Panc1 (cell line): Measurements from ENCODE around the gene MLX. TPM values are rescaled to one million over a fixed set of nuclear protein-coding genes. Genes with fewer than 3 reads are reported as not detected.

Experiments used
- ATAC-seq: fragments of 200-7000 bp; cut with Tn5 transposase; 2 replicates; pipeline ENCODE4 v1.9.1; 2020; ENCODE audit warnings: mild to moderate bottlenecking, moderate library complexity
- BruUV-seq: library from RNA; stranded (reverse); fragments of 400-500 nt; replicated peaks from 2 replicates; lab custom pipeline; 2021; lab: Mats Ljungman, UMichigan
- CTCF ChIA-PET: fragments of 300-600 bp; sonication (Branson Sonifier 250); formaldehyde crosslinking; loops from one replicate; lab custom pipeline; 2022; ENCODE audit warnings: antibody characterized with exemption; lab: Charles Lee
- POLR2A ChIA-PET: fragments of 300-600 bp; sonication (Branson Sonifier 250); formaldehyde crosslinking; loops from one replicate; lab custom pipeline; 2022; ENCODE audit warnings: antibody characterized with exemption; lab: Charles Lee
- DNase-seq: peaks from one replicate; pipeline ENCODE4 v3.0.0-alpha.2; 2010; ENCODE audit warnings: low read depth, low spot score
- H3K27ac ChIP-seq: 2 replicates; pipeline ENCODE4 v1.5.1; 2011; ENCODE audit warnings: mild to moderate bottlenecking, low read length, inconsistent platforms
- H3K27me3 ChIP-seq: fragments of 200-500 bp; sonication (Bioruptor generic); 2 replicates; pipeline ENCODE4 v1.6.0; 2014; ENCODE audit warnings: low read length, inconsistent platforms; ENCODE audit not compliant: control insufficient read depth, insufficient read depth
- H3K36me3 ChIP-seq: fragments of 200-500 bp; sonication (Bioruptor generic); 2 replicates; pipeline ENCODE4 v1.5.1; 2014; ENCODE audit warnings: inconsistent platforms, mild to moderate bottlenecking, low read length, moderate library complexity; ENCODE audit not compliant: control insufficient read depth, insufficient read depth
- H3K4me1 ChIP-seq: 2 replicates; pipeline ENCODE4 v1.5.1; 2011; ENCODE audit warnings: inconsistent platforms, mild to moderate bottlenecking, low read length, moderate library complexity; ENCODE audit not compliant: control insufficient read depth, insufficient read depth
- H3K4me3 ChIP-seq, 2 experiments: 2 replicates each; pipeline ENCODE4 v1.5.1; 2011 to 2012; ENCODE audit warnings: low read depth in 2 of 2, low read length in 2 of 2, mild to moderate bottlenecking in 2 of 2, inconsistent platforms in 1 of 2, moderate library complexity in 1 of 2
- H3K9me3 ChIP-seq: fragments of 200-500 bp; sonication (Bioruptor generic); 2 replicates; pipeline ENCODE4 v1.5.1; 2014; ENCODE audit warnings: low read depth, mild to moderate bottlenecking, inconsistent platforms, low read length, moderate library complexity; ENCODE audit not compliant: control insufficient read depth, insufficient read depth
- POLR2AphosphoS5 ChIP-seq: IDR thresholded peaks from 2 replicates; pipeline ENCODE4 v1.6.1; 2012; ENCODE audit warnings: mild to moderate bottlenecking, low read depth, low read length, moderate library complexity
- SIN3A ChIP-seq: IDR thresholded peaks from 2 replicates; pipeline ENCODE4 v1.6.1; 2012; ENCODE audit warnings: low read depth, mild to moderate bottlenecking, low read length, moderate library complexity, borderline replicate concordance; ENCODE audit not compliant: insufficient read depth
- TCF7L2 ChIP-seq: IDR thresholded peaks from 2 replicates; pipeline ENCODE4 v1.6.1; 2011; ENCODE audit warnings: mild to moderate bottlenecking, low read depth, low read length, inconsistent platforms
- in situ Hi-C: cut with HindIII; loops from 2 replicates; pipeline ENCODE4 v1.10.0; 2016; ENCODE audit warnings: low sequenced_read_pairs, low pct_unique_long_range_greater_than_20kb
- intact Hi-C: fragments of 100-400 bp; cut with micrococcal nuclease; formaldehyde crosslinking; loops from one replicate; pipeline ENCODE4 v1.10.0; 2022; ENCODE audit not compliant: unreplicated experiment
- total RNA-seq: library from RNA; stranded (reverse); gene quantifications from one replicate; pipeline ENCODE4 v1.2.1, GENCODE V29; 2021; ENCODE audit not compliant: unreplicated experiment
- TF ChIP-seq, protein P1 (sequence below): fragments of 450-650 bp; IDR thresholded peaks from 2 replicates; pipeline ENCODE4 v1.5.1; 2017; ENCODE audit warnings: mild to moderate bottlenecking
- TF ChIP-seq, protein P2 (sequence below), 2 experiments: IDR thresholded peaks; 2 replicates each; pipeline ENCODE4 v1.6.1; 2011 to 2012; ENCODE audit warnings: low read depth in 2 of 2, control low read depth in 1 of 2, low read length in 1 of 2, mild to moderate bottlenecking in 1 of 2, moderate library complexity in 1 of 2; ENCODE audit not compliant: insufficient read depth in 1 of 2

Gene MLX
- total RNA-seq, 1 experiment from 2014 or later = 35.8 TPM

DNA sequence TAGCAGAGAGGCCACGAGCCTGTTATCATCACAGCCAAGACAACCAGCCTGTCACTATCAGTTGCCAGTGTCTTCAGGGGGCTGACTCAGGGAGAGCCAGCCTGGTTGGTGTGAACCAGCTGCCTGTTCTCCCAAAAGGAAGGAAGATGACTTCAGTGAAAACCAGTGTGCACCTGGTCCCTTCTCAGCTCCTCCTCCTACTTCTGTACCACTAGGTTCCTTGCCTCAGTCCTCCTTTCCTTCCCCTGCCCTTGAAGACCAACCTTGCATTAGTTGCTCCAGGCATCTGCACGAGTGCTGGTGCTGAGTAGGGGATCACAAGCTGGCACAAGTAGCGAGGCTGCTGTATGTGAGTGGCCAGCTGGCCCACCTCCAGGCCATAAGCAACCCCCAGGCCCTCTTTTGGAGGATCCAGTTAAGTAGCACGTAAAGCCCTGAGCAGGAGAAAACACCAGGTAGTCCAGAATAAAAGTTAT lies 51.1 kb downstream of the MLX start:
- intact Hi-C loops (no loop called here), in situ Hi-C loops (no loop called here)
- Histone ChIP-seq H3K4me3 (no peak overlapping the region), H3K4me1 (peaks cover 7% of the 10 kb centered on the region), H3K36me3 (peaks cover 4% of the 10 kb centered on the region; the same call in 1 of the 2 replicates), H3K9me3 (no peaks in the 10 kb centered on the region), H3K27me3 (no peaks in the 10 kb centered on the region), H3K27ac (peak overlapping the region; percentile 23; the same call in 1 of the 2 replicates)
- peak; percentile 53 for ATAC-seq
- ChIA-PET CTCF (interaction anchor here (0.6 to 1.8 kb wide), 3 partner anchors 36 to 63 kb away, joined by 3 to 4 read pairs (median 3); no protein-coding TSS in a partner anchor), POLR2A (no interaction called here)
- no peak for DNase-seq
- no TSS peak for BruUV-seq
- TF ChIP-seq, protein P1, sequence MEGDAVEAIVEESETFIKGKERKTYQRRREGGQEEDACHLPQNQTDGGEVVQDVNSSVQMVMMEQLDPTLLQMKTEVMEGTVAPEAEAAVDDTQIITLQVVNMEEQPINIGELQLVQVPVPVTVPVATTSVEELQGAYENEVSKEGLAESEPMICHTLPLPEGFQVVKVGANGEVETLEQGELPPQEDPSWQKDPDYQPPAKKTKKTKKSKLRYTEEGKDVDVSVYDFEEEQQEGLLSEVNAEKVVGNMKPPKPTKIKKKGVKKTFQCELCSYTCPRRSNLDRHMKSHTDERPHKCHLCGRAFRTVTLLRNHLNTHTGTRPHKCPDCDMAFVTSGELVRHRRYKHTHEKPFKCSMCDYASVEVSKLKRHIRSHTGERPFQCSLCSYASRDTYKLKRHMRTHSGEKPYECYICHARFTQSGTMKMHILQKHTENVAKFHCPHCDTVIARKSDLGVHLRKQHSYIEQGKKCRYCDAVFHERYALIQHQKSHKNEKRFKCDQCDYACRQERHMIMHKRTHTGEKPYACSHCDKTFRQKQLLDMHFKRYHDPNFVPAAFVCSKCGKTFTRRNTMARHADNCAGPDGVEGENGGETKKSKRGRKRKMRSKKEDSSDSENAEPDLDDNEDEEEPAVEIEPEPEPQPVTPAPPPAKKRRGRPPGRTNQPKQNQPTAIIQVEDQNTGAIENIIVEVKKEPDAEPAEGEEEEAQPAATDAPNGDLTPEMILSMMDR = no peak
- TF ChIP-seq SIN3A (no peak), POLR2AphosphoS5 (no peak), TCF7L2 (no peak)
- TF ChIP-seq, protein P2, sequence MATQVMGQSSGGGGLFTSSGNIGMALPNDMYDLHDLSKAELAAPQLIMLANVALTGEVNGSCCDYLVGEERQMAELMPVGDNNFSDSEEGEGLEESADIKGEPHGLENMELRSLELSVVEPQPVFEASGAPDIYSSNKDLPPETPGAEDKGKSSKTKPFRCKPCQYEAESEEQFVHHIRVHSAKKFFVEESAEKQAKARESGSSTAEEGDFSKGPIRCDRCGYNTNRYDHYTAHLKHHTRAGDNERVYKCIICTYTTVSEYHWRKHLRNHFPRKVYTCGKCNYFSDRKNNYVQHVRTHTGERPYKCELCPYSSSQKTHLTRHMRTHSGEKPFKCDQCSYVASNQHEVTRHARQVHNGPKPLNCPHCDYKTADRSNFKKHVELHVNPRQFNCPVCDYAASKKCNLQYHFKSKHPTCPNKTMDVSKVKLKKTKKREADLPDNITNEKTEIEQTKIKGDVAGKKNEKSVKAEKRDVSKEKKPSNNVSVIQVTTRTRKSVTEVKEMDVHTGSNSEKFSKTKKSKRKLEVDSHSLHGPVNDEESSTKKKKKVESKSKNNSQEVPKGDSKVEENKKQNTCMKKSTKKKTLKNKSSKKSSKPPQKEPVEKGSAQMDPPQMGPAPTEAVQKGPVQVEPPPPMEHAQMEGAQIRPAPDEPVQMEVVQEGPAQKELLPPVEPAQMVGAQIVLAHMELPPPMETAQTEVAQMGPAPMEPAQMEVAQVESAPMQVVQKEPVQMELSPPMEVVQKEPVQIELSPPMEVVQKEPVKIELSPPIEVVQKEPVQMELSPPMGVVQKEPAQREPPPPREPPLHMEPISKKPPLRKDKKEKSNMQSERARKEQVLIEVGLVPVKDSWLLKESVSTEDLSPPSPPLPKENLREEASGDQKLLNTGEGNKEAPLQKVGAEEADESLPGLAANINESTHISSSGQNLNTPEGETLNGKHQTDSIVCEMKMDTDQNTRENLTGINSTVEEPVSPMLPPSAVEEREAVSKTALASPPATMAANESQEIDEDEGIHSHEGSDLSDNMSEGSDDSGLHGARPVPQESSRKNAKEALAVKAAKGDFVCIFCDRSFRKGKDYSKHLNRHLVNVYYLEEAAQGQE (IDR thresholded peaks at IDR 0.05; ENCODE audit: insufficient read depth in 1 of 2, low read depth in 2 of 2, low read length in 1 of 2) = no peak

DNA sequence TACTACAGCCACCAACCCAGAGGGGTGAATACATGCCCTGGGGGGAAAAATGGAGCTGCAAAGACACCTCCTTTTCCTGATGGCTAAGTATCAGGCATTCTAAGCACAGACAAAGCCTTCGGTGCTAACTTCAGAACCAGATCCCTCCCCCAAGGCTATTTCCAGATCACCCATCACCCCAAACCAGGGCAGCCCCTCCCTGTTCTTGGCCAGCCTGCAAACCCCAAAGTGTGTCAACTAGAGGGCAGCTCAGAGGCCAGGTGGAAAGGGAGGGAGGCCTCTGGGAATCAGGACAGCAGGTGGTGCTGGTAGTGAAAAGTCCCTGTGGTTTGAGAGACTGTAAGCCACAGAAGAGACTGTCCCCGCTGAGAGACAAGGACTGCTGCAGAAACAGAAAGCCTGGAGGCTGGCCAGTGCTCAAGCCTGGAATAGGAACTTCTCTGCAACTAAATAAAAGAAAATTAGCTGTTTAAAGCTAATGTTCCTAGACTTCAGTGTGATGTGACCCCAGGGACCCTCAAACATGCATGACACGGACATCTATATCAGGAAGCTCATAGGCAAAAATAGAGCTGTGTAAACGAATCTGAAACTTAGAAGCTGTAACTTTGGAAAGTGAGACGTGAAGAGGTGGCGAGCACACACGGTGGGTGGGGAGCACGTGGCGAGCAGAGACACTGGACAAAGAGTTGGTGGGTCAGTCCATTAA lies 51.7 kb downstream of the MLX start:
- CTCF ChIA-PET = interaction anchor here (0.6 to 1.8 kb wide), 3 partner anchors 35 to 62 kb away, joined by 3 to 4 read pairs (median 3); no protein-coding TSS in a partner anchor
- 0 out of 2 replicates have a peak overlapping the region, but pooled peaks have one; percentile 13 for H3K27ac ChIP-seq
- in situ Hi-C loops = no loop called here

More for the DNA sequence above, 51.7 kb downstream of the MLX start:
- TF ChIP-seq, protein P1 = peak; percentile 18; the same call in 1 of the 2 replicates
- TF ChIP-seq TCF7L2 = no peak
- no peak for TF ChIP-seq SIN3A
- TF ChIP-seq, protein P2 (IDR thresholded peaks at IDR 0.05; ENCODE audit: insufficient read depth in 1 of 2, low read depth in 2 of 2, low read length in 1 of 2) = no peak
- TF ChIP-seq POLR2AphosphoS5 = no peak
- Histone ChIP-seq H3K36me3 (peaks cover 4% of the 10 kb centered on the region; the same call in 1 of the 2 replicates), H3K9me3 (no peaks in the 10 kb centered on the region), H3K4me3 (no peak overlapping the region), H3K27me3 (no peaks in the 10 kb centered on the region), H3K4me1 (peaks cover 7% of the 10 kb centered on the region)
- no TSS peak for BruUV-seq
- no peak for DNase-seq
- intact Hi-C loops = no loop called here
- POLR2A ChIA-PET = interaction anchor here (0.6 kb wide), 1 partner anchor 10 kb away, joined by 4 read pairs; no protein-coding TSS in a partner anchor
- ATAC-seq = peak; percentile 93
